K562 (cell line): ENCODE measurements around the gene HS2ST1. TPM values are rescaled to one million over a fixed set of nuclear protein-coding genes. Genes with fewer than 3 reads are reported as not detected.

Experiments used
- ATAC-seq: fragments of 200-7000 bp; cut with Tn5 transposase; 3 replicates; pipeline ENCODE4 v1.9.1; 2020; ENCODE audit warnings: moderate library complexity
- BruUV-seq: library from RNA; stranded (reverse); fragments of 400-500 nt; replicated peaks from 2 replicates; lab custom pipeline; 2021; lab: Mats Ljungman, UMichigan
- CTCF ChIA-PET: fragments of 300-600 bp; formaldehyde crosslinking; extraction: SDS; loops from one replicate; lab custom pipeline; 2021; ENCODE audit warnings: low intra/inter-chr PET ratio; lab: Yijun Ruan, JAX
- POLR2A ChIA-PET: fragments of 300-600, 350-650 bp; sonication (Branson Sonifier 250); formaldehyde crosslinking; extraction: SDS; loops from one replicate; lab custom pipeline; 2021; ENCODE audit warnings: antibody characterized with exemption, inconsistent platforms; lab: Yijun Ruan, JAX
- DNase-seq, 4 experiments: peaks; one replicate each; pipeline versions ENCODE4 v3.0.0 to v3.0.0-alpha.2; 2011 to 2018; ENCODE audit warnings: low spot score in 3 of 4, mixed read lengths in 3 of 4; ENCODE audit errors: extremely low read depth in 1 of 4
- FAIRE-seq: peaks from 2 replicates; lab custom pipeline; 2011; peaks lifted over from hg19 to GRCh38; lab: Jason Lieb, UNC
- H2AFZ ChIP-seq: 2 replicates; pipeline ENCODE4 v1.6.0; 2011; ENCODE audit warnings: low read depth, low read length, control low read depth, inconsistent platforms
- H3K27ac ChIP-seq: fragments of 200-600 bp; 3 replicates; pipeline ENCODE4 v1.8.0; 2011; ENCODE audit warnings: low read depth, mild to moderate bottlenecking, control low read depth, inconsistent platforms, low read length, moderate library complexity, mixed read lengths; ENCODE audit errors: extremely low read depth
- H3K27me3 ChIP-seq, 2 experiments: fragments of 300-600 bp in 1 of 2; 2 replicates in 1 of 2; 3 replicates in 1 of 2; pipeline versions ENCODE4 v1.6.0 to v1.8.0; 2011; ENCODE audit warnings: inconsistent platforms in 2 of 2, low read length in 2 of 2, mild to moderate bottlenecking in 1 of 2, mixed read lengths in 1 of 2, moderate library complexity in 1 of 2; ENCODE audit not compliant: control insufficient read depth in 2 of 2, insufficient read depth in 2 of 2
- H3K36me3 ChIP-seq: fragments of 300-600 bp; 3 replicates; pipeline ENCODE4 v1.8.0; 2011; ENCODE audit warnings: mild to moderate bottlenecking, low read length, inconsistent platforms; ENCODE audit not compliant: control insufficient read depth, insufficient read depth
- H3K4me1 ChIP-seq, 2 experiments: fragments of 200-600 bp in 1 of 2; replicated peaks in 1 of 2; 2 replicates in 1 of 2; 3 replicates in 1 of 2; pipeline versions ENCODE4 v1.5.1 to v1.8.0; 2011; ENCODE audit warnings: inconsistent platforms in 2 of 2, low read length in 2 of 2, mild to moderate bottlenecking in 1 of 2, mixed read lengths in 1 of 2, moderate library complexity in 1 of 2; ENCODE audit not compliant: control insufficient read depth in 2 of 2, insufficient read depth in 2 of 2
- H3K4me2 ChIP-seq: 2 replicates; pipeline ENCODE4 v1.6.1; 2011; ENCODE audit warnings: low read length, control low read depth, inconsistent platforms, mixed read lengths; ENCODE audit not compliant: insufficient read depth
- H3K4me3 ChIP-seq: fragments of 200-600 bp; sonication (generic), shearing (Covaris generic); 2 replicates; pipeline ENCODE4 v1.5.1; 2016; ENCODE audit warnings: control low read depth, inconsistent platforms
- H3K79me2 ChIP-seq: fragments of 200-600 bp; 3 replicates; pipeline ENCODE4 v1.8.0; 2011; ENCODE audit warnings: low read length, inconsistent platforms; ENCODE audit not compliant: control insufficient read depth, insufficient read depth
- H3K9ac ChIP-seq, 2 experiments: 2 replicates each; pipeline versions ENCODE4 v1.6.0 to v1.6.1; 2011; ENCODE audit warnings: low read depth in 2 of 2, low read length in 2 of 2, control low read depth in 1 of 2, inconsistent platforms in 1 of 2, mild to moderate bottlenecking in 1 of 2, mixed read lengths in 1 of 2; ENCODE audit not compliant: insufficient read depth in 1 of 2
- H3K9me1 ChIP-seq: one replicate; pipeline ENCODE4 v1.6.0; 2011; ENCODE audit warnings: inconsistent platforms, mild to moderate bottlenecking, low read length, moderate library complexity; ENCODE audit not compliant: control insufficient read depth, insufficient read depth
- H3K9me3 ChIP-seq: replicated peaks from 2 replicates; pipeline ENCODE4 v1.5.1; 2011; ENCODE audit warnings: low read depth, low read length, inconsistent platforms; ENCODE audit not compliant: control insufficient read depth, insufficient read depth
- H4K20me1 ChIP-seq: replicated peaks from 2 replicates; pipeline ENCODE4 v1.6.1; 2011; ENCODE audit warnings: low read length, inconsistent platforms, mixed read lengths; ENCODE audit not compliant: control insufficient read depth, insufficient read depth
- CEBPG ChIP-seq, 3 experiments: fragments of 200-800 bp in 1 of 3; sonication (Bioruptor generic) in 1 of 3; sonication (generic) in 1 of 3; formaldehyde crosslinking in 1 of 3; IDR thresholded peaks in 2 of 3; conservative IDR thresholded peaks in 1 of 3; 2 replicates each; pipeline versions ENCODE4 v1.6.1 to v1.8.0; 2016 to 2022; ENCODE audit warnings: missing compliant biosample characterization in 2 of 3, missing genetic modification characterization in 2 of 3, mild to moderate bottlenecking in 1 of 3, missing genetic modification reagents in 1 of 3
- E2F1 ChIP-seq: sonication (generic); formaldehyde crosslinking; IDR thresholded peaks from 2 replicates; pipeline ENCODE4 v1.8.1; 2023; ENCODE audit warnings: mild to moderate bottlenecking, missing genetic modification reagents, moderate library complexity
- EHMT2 ChIP-seq: fragments of 450-650 bp; IDR thresholded peaks from 2 replicates; pipeline ENCODE4 v1.6.1; 2018; ENCODE audit warnings: antibody characterized with exemption
- FOSL1 ChIP-seq: fragments of 200-800 bp; sonication (Bioruptor generic); conservative IDR thresholded peaks from 2 replicates; pipeline ENCODE4 v1.6.1; 2016; ENCODE audit warnings: missing genetic modification characterization, missing compliant biosample characterization
- KAT7 ChIP-seq: sonication (generic); formaldehyde crosslinking; IDR thresholded peaks from 2 replicates; pipeline ENCODE4 v1.8.0; 2022; ENCODE audit warnings: missing genetic modification reagents, mild to moderate bottlenecking, borderline replicate concordance
- MTA1 ChIP-seq: fragments of 450-650 bp; IDR thresholded peaks from 2 replicates; pipeline ENCODE4 v1.6.1; 2017; ENCODE audit warnings: borderline replicate concordance
- NR4A1 ChIP-seq, 2 experiments: fragments of 250-450 bp in 1 of 2; fragments of 450-650 bp in 1 of 2; sonication (Bioruptor Pico) in 1 of 2; IDR thresholded peaks; 2 replicates each; pipeline versions ENCODE4 v1.4.0 to v1.6.1; 2016 to 2020; ENCODE audit warnings: mild to moderate bottlenecking in 2 of 2, missing compliant biosample characterization in 1 of 2, missing genetic modification characterization in 1 of 2, moderate library complexity in 1 of 2
- PHB ChIP-seq: fragments of 250-450 bp; sonication (Bioruptor Pico); IDR thresholded peaks from 2 replicates; pipeline ENCODE4 v1.5.0; 2021
- ZBTB9 ChIP-seq: fragments of 450-650 bp; formaldehyde crosslinking; IDR thresholded peaks from 2 replicates; pipeline ENCODE4 v1.4.0; 2020; ENCODE audit warnings: mild to moderate bottlenecking, moderate library complexity
- ZNF165 ChIP-seq: fragments of 250-450 bp; sonication (Bioruptor Pico); IDR thresholded peaks from 2 replicates; pipeline ENCODE4 v1.4.0; 2020; ENCODE audit warnings: borderline replicate concordance
- ZNF174 ChIP-seq: fragments of 250-450 bp; sonication (Bioruptor Pico); IDR thresholded peaks from 2 replicates; pipeline ENCODE4 v1.4.0; 2020; ENCODE audit warnings: mild to moderate bottlenecking
- ZNF282 ChIP-seq: sonication (generic); formaldehyde crosslinking; IDR thresholded peaks from 2 replicates; pipeline ENCODE4 v1.8.1; 2023; ENCODE audit warnings: missing genetic modification reagents
- ZNF384 ChIP-seq: IDR thresholded peaks from 2 replicates; pipeline ENCODE4 v1.6.1; 2012; ENCODE audit warnings: low read depth, low read length, improper control_type of control experiment
- ZNF668 ChIP-seq: fragments of 250-450 bp; sonication (Bioruptor Pico); IDR thresholded peaks from 2 replicates; pipeline ENCODE4 v1.8.0; 2022; ENCODE audit warnings: mild to moderate bottlenecking, inconsistent platforms
- WGBS: fragments of 100-300 bp; shearing (Covaris generic); methylation state at CpG from one replicate; pipeline ENCODE4 v1.1.6; 2016; ENCODE audit warnings: low coverage, mixed read lengths; ENCODE audit not compliant: insufficient coverage; ENCODE audit errors: missing lambda C conversion rate; 5-methylcytosine and 5-hydroxymethylcytosine counted together
- in situ Hi-C: fragments of 300-500 bp; cut with MboI; formaldehyde crosslinking; loops from 4 replicates; pipeline ENCODE4 v1.15.0; 2018; ENCODE audit warnings: inconsistent platforms, mixed read lengths
- intact Hi-C: fragments of 100-400 bp; cut with micrococcal nuclease; formaldehyde crosslinking; loops from 2 replicates; pipeline ENCODE4 v1.14.2; 2022
- polyA plus RNA-seq, 8 experiments: library from polyadenylated mRNA; depleted of rRNA in 4 of 8; stranded (reverse) in 5 of 8; unstranded in 3 of 8; fragments of >200 nt; fragmentation: Nextera tagmentation in 2 of 8; fragmentation: Illumina TruSeq in 1 of 8; extraction: Ambion mirVana in 2 of 8; extraction: Trizol in 1 of 8; gene quantifications; 2 replicates each; pipeline versions ENCODE4 v1.2.1 to v1.2.3, GENCODE V29; 2011 to 2014; ENCODE audit warnings: inconsistent platforms in 1 of 8, missing spikeins in 1 of 8
- total RNA-seq, 7 experiments: library from RNA; depleted of rRNA in 6 of 7; stranded (reverse); fragments of >200 nt in 6 of 7; fragmentation: Illumina TruSeq in 2 of 7; extraction: Trizol in 2 of 7; gene quantifications; 2 replicates each; pipeline versions ENCODE4 v1.2.1 to v1.2.3, GENCODE V29; 2011 to 2021; ENCODE audit warnings: low replicate concordance in 1 of 7
- TF ChIP-seq, protein P1 (sequence below): fragments of 250-450 bp; sonication (Bioruptor Pico); IDR thresholded peaks from 2 replicates; pipeline ENCODE4 v1.5.0; 2021
- TF ChIP-seq, protein P2 (sequence below): fragments of 200-400 bp; formaldehyde crosslinking; IDR thresholded peaks from 2 replicates; pipeline ENCODE4 v1.6.1; 2017; ENCODE audit warnings: mild to moderate bottlenecking, low read depth, low read length, moderate library complexity

The HS2ST1 gene
- total and polyA plus RNA-seq, 9 of the 15 experiments (the other 6 are each of a cell fraction or from before 2014, with no cell fraction given) = 7.7 to 43.3 (median 25.8) TPM

GRCh38 chr1:87074001-87074795 is 159.8 kb downstream of the HS2ST1 start:
- Histone ChIP-seq H3K4me3 (no peak overlapping the region), H3K27ac (no peak overlapping the region), H3K9me3 (no peaks in the 10 kb centered on the region), H4K20me1 (no peaks in the 10 kb centered on the region), H3K79me2 (peaks cover 19% of the 10 kb centered on the region), H3K36me3 (peaks cover 30% of the 10 kb centered on the region; the same call in 2 of the 3 replicates), H3K9me1 (no peaks in the 10 kb centered on the region), H3K4me1 (no peaks in the 10 kb centered on the region), H3K9ac (no peak overlapping the region), H3K27me3 (no peaks in the 10 kb centered on the region), H2AFZ (no peak overlapping the region), H3K4me2 (no peak overlapping the region)
- in situ Hi-C loops = no loop called here
- DNase-seq (no peak), ATAC-seq (no peak), FAIRE-seq (no peak)
- no TSS peak for BruUV-seq
- intact Hi-C loops = no loop called here
- POLR2A ChIA-PET = interaction anchor here (0.6 to 1.1 kb wide), 3 partner anchors 8 to 19 kb away, joined by 3 read pairs; no protein-coding TSS in a partner anchor
- CTCF ChIA-PET = no interaction called here
- WGBS = 100% methylated on average over 2 of the region's 2 CpGs
- TF ChIP-seq E2F1 (CRISPR knock-in tag) (no peak), PHB (CRISPR knock-in tag) (no peak), FOSL1 (tag) (no peak), CEBPG (CRISPR knock-in tag; IDR thresholded peaks at IDR 0.05) (no peak), CEBPG (tag; conservative IDR thresholded peaks at IDR 0.05 in 1 of 2, IDR thresholded peaks at IDR 0.05 in 1 of 2) (no peak), NR4A1 (CRISPR knock-in tag; IDR thresholded peaks at IDR 0.05) (no peak), NR4A1 (tag; IDR thresholded peaks at IDR 0.05) (no peak), MTA1 (no peak), ZBTB9 (CRISPR knock-in tag) (no peak), ZNF165 (CRISPR knock-in tag) (no peak), ZNF668 (CRISPR knock-in tag) (no peak), ZNF282 (CRISPR knock-in tag) (no peak), ZNF384 (no peak), ZNF174 (no peak), EHMT2 (no peak), KAT7 (CRISPR knock-in tag) (no peak)
- TF ChIP-seq, protein P1, sequence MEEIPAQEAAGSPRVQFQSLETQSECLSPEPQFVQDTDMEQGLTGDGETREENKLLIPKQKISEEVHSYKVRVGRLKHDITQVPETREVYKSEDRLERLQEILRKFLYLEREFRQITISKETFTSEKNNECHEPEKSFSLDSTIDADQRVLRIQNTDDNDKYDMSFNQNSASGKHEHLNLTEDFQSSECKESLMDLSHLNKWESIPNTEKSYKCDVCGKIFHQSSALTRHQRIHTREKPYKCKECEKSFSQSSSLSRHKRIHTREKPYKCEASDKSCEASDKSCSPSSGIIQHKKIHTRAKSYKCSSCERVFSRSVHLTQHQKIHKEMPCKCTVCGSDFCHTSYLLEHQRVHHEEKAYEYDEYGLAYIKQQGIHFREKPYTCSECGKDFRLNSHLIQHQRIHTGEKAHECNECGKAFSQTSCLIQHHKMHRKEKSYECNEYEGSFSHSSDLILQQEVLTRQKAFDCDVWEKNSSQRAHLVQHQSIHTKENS (CRISPR knock-in tag) = no peak
- TF ChIP-seq, protein P2, sequence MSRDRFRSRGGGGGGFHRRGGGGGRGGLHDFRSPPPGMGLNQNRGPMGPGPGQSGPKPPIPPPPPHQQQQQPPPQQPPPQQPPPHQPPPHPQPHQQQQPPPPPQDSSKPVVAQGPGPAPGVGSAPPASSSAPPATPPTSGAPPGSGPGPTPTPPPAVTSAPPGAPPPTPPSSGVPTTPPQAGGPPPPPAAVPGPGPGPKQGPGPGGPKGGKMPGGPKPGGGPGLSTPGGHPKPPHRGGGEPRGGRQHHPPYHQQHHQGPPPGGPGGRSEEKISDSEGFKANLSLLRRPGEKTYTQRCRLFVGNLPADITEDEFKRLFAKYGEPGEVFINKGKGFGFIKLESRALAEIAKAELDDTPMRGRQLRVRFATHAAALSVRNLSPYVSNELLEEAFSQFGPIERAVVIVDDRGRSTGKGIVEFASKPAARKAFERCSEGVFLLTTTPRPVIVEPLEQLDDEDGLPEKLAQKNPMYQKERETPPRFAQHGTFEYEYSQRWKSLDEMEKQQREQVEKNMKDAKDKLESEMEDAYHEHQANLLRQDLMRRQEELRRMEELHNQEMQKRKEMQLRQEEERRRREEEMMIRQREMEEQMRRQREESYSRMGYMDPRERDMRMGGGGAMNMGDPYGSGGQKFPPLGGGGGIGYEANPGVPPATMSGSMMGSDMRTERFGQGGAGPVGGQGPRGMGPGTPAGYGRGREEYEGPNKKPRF = no peak
